HEK293 (cell line): ENCODE measurements around the gene RTF2.
"Not testable (repeated sequence)": the region's sequence is repeated elsewhere in the genome, so short reads cannot be mapped to it uniquely, and the experiment has no call there.

Experiments
- CTCF ChIA-PET: fragments of 350-600 bp; formaldehyde crosslinking; extraction: SDS; loops from one replicate; lab custom pipeline; 2021; ENCODE audit warnings: antibody characterized with exemption; lab: Yijun Ruan, JAX
- POLR2A ChIA-PET: fragments of 300-600 bp; formaldehyde crosslinking; extraction: SDS; loops from one replicate; lab custom pipeline; 2020; ENCODE audit warnings: antibody characterized with exemption, inconsistent platforms; lab: Yijun Ruan, JAX
- H3K27ac ChIP-seq: fragments of 200-500 bp; sonication (Bioruptor generic); 2 replicates; pipeline ENCODE4 v1.5.1; 2014; ENCODE audit warnings: low read depth, low read length, control low read depth, inconsistent platforms; ENCODE audit errors: extremely low read depth
- H3K36me3 ChIP-seq, 2 experiments: fragments of 200-500 bp in 1 of 2; sonication (Bioruptor generic) in 1 of 2; 1 replicate in 1 of 2; 2 replicates in 1 of 2; pipeline ENCODE4 v1.5.1; 2014 to 2017; ENCODE audit warnings: inconsistent platforms in 2 of 2, low read length in 2 of 2; ENCODE audit not compliant: control insufficient read depth in 2 of 2, insufficient read depth in 1 of 2
- H3K4me1 ChIP-seq: fragments of 200-500 bp; sonication (Bioruptor generic); 2 replicates; pipeline ENCODE4 v1.5.1; 2014; ENCODE audit warnings: mild to moderate bottlenecking, low read length, inconsistent platforms; ENCODE audit not compliant: control insufficient read depth, insufficient read depth
- H3K4me3 ChIP-seq: 2 replicates; pipeline ENCODE4 v1.5.1; 2011; ENCODE audit warnings: low read depth, mild to moderate bottlenecking, control low read depth, low read length, moderate library complexity
- H3K9me3 ChIP-seq: fragments of 200-500 bp; sonication (Bioruptor generic); 2 replicates; pipeline ENCODE4 v1.5.1; 2014; ENCODE audit warnings: low read depth, low read length, inconsistent platforms; ENCODE audit not compliant: control insufficient read depth, insufficient read depth
- CTCF ChIP-seq: fragments of 450-650 bp; formaldehyde crosslinking; IDR thresholded peaks from 2 replicates; pipeline ENCODE4 v1.5.1; 2016; ENCODE audit warnings: missing biosample characterization, missing genetic modification characterization
- ELK4 ChIP-seq: IDR thresholded peaks from 2 replicates; pipeline ENCODE4 v1.6.1; 2011; ENCODE audit warnings: mild to moderate bottlenecking, low read depth, low read length, borderline replicate concordance
- GLIS1 ChIP-seq: fragments of 450-650 bp; formaldehyde crosslinking; IDR thresholded peaks from 2 replicates; pipeline ENCODE4 v1.5.1; 2016; ENCODE audit warnings: missing biosample characterization, missing genetic modification characterization
- KLF1 ChIP-seq: fragments of 450-650 bp; formaldehyde crosslinking; IDR thresholded peaks from 2 replicates; pipeline ENCODE4 v1.5.1; 2016; ENCODE audit warnings: missing biosample characterization, missing genetic modification characterization
- SALL2 ChIP-seq: fragments of 450-650 bp; formaldehyde crosslinking; IDR thresholded peaks from 2 replicates; pipeline ENCODE4 v1.5.0; 2017; ENCODE audit warnings: missing biosample characterization, mild to moderate bottlenecking, missing genetic modification characterization, borderline replicate concordance
- SP2 ChIP-seq: fragments of 450-650 bp; formaldehyde crosslinking; IDR thresholded peaks from 2 replicates; pipeline ENCODE4 v1.5.1; 2016; ENCODE audit warnings: missing biosample characterization, missing genetic modification characterization
- TSHZ1 ChIP-seq: fragments of 450-650 bp; formaldehyde crosslinking; IDR thresholded peaks from 2 replicates; pipeline ENCODE4 v1.5.1; 2016; ENCODE audit warnings: missing biosample characterization, missing genetic modification characterization, borderline replicate concordance
- ZNF155 ChIP-seq: fragments of 450-650 bp; formaldehyde crosslinking; IDR thresholded peaks from 2 replicates; pipeline ENCODE4 v1.5.1; 2016; ENCODE audit warnings: missing biosample characterization, missing genetic modification characterization
- ZNF174 ChIP-seq: fragments of 450-650 bp; formaldehyde crosslinking; IDR thresholded peaks from 2 replicates; pipeline ENCODE4 v1.5.0; 2017; ENCODE audit warnings: missing biosample characterization, mild to moderate bottlenecking, missing genetic modification characterization
- ZNF223 ChIP-seq: fragments of 450-650 bp; formaldehyde crosslinking; IDR thresholded peaks from 2 replicates; pipeline ENCODE4 v1.5.1; 2016; ENCODE audit warnings: missing biosample characterization, missing genetic modification characterization
- ZNF239 ChIP-seq: fragments of 450-650 bp; formaldehyde crosslinking; IDR thresholded peaks from 2 replicates; pipeline ENCODE4 v1.5.1; 2016; ENCODE audit warnings: missing biosample characterization, missing genetic modification characterization
- ZNF423 ChIP-seq: fragments of 450-650 bp; formaldehyde crosslinking; IDR thresholded peaks from 2 replicates; pipeline ENCODE4 v1.5.1; 2016; ENCODE audit warnings: missing biosample characterization, missing genetic modification characterization
- ZNF510 ChIP-seq: fragments of 450-650 bp; formaldehyde crosslinking; IDR thresholded peaks from 2 replicates; pipeline ENCODE4 v1.5.1; 2018; ENCODE audit warnings: mild to moderate bottlenecking, missing genetic modification characterization, missing biosample characterization; ENCODE audit not compliant: insufficient replicate concordance
- ZNF555 ChIP-seq: fragments of 450-650 bp; formaldehyde crosslinking; conservative IDR thresholded peaks from 2 replicates; pipeline ENCODE4 v1.5.1; 2017; ENCODE audit warnings: missing biosample characterization, mild to moderate bottlenecking, missing genetic modification characterization, inconsistent platforms
- ZNF658 ChIP-seq: fragments of 450-650 bp; formaldehyde crosslinking; IDR thresholded peaks from 2 replicates; pipeline ENCODE4; 2016; ENCODE audit warnings: missing biosample characterization, missing genetic modification characterization
- ZNF670 ChIP-seq: fragments of 450-650 bp; formaldehyde crosslinking; IDR thresholded peaks from 2 replicates; pipeline ENCODE4 v1.5.1; 2016; ENCODE audit warnings: missing biosample characterization, missing genetic modification characterization, low read depth
- TF ChIP-seq, protein P1 (sequence below): fragments of 450-650 bp; formaldehyde crosslinking; IDR thresholded peaks from 2 replicates; pipeline ENCODE4 v1.5.1; 2016; ENCODE audit warnings: missing biosample characterization, missing genetic modification characterization
- TF ChIP-seq, protein P2 (sequence below): fragments of 450-650 bp; formaldehyde crosslinking; IDR thresholded peaks from 2 replicates; pipeline ENCODE4 v1.5.1; 2016; ENCODE audit warnings: missing biosample characterization, missing genetic modification characterization
- TF ChIP-seq, protein P3 (sequence below): fragments of 450-650 bp; formaldehyde crosslinking; IDR thresholded peaks from 2 replicates; pipeline ENCODE4 v1.5.1; 2016; ENCODE audit warnings: missing biosample characterization, missing genetic modification characterization

RTF2 gene

DNA sequence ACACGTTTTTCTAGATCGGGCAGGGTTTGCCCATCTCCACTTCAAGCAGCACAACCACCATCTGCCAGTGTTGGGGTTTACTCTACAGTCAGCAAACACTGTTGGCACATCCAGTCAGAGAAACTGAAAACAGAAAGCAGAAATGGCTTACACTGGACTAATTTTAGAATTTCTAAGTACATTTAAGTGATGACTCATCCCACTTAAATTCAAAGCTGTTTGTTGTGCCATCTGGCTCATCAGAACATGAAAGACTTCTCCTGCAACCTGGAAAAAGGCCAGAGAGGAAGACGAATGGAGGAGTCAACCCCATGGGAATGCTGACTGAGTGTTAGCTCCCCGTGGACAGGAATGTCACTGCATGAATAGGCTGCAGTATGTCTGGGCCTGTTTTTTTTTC is 86.4 kb downstream of the RTF2 start (continued):
- peak; percentile 78; the same call in 1 of the 2 replicates for TF ChIP-seq TSHZ1 (tag by site-specific recombination)
- TF ChIP-seq ZNF555 (tag by site-specific recombination) = no peak
- no peak for TF ChIP-seq ZNF510 (tag by site-specific recombination)
- no peak for TF ChIP-seq SP2
- no peak for TF ChIP-seq CTCF (tag by site-specific recombination)
- no peak for TF ChIP-seq SALL2 (tag by site-specific recombination)
- no peak for TF ChIP-seq ZNF223 (tag by site-specific recombination)
- TF ChIP-seq, protein P1, sequence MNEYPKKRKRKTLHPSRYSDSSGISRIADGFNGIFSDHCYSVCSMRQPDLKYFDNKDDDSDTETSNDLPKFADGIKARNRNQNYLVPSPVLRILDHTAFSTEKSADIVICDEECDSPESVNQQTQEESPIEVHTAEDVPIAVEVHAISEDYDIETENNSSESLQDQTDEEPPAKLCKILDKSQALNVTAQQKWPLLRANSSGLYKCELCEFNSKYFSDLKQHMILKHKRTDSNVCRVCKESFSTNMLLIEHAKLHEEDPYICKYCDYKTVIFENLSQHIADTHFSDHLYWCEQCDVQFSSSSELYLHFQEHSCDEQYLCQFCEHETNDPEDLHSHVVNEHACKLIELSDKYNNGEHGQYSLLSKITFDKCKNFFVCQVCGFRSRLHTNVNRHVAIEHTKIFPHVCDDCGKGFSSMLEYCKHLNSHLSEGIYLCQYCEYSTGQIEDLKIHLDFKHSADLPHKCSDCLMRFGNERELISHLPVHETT (tag by site-specific recombination) = peak; percentile 67; the same call in 1 of the 2 replicates
- 0 out of 2 replicates have a peak, but pooled peaks have one; percentile 13 for TF ChIP-seq KLF1 (tag by site-specific recombination)
- TF ChIP-seq ZNF670 (tag by site-specific recombination) = no peak
- TF ChIP-seq ZNF155 (tag by site-specific recombination) = no peak

- no peaks in the 10 kb centered on the region for H3K36me3 ChIP-seq
- TF ChIP-seq ZNF174 (tag by site-specific recombination) (no peak), ZNF239 (tag by site-specific recombination) (no peak), ELK4 (no peak), ZNF555 (tag by site-specific recombination) (no peak), ZNF423 (tag by site-specific recombination) (no peak), ZNF658 (tag by site-specific recombination) (no peak), GLIS1 (tag by site-specific recombination) (no peak)
- TF ChIP-seq, protein P2, sequence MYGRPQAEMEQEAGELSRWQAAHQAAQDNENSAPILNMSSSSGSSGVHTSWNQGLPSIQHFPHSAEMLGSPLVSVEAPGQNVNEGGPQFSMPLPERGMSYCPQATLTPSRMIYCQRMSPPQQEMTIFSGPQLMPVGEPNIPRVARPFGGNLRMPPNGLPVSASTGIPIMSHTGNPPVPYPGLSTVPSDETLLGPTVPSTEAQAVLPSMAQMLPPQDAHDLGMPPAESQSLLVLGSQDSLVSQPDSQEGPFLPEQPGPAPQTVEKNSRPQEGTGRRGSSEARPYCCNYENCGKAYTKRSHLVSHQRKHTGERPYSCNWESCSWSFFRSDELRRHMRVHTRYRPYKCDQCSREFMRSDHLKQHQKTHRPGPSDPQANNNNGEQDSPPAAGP (tag by site-specific recombination) = no peak
- TF ChIP-seq, protein P3, sequence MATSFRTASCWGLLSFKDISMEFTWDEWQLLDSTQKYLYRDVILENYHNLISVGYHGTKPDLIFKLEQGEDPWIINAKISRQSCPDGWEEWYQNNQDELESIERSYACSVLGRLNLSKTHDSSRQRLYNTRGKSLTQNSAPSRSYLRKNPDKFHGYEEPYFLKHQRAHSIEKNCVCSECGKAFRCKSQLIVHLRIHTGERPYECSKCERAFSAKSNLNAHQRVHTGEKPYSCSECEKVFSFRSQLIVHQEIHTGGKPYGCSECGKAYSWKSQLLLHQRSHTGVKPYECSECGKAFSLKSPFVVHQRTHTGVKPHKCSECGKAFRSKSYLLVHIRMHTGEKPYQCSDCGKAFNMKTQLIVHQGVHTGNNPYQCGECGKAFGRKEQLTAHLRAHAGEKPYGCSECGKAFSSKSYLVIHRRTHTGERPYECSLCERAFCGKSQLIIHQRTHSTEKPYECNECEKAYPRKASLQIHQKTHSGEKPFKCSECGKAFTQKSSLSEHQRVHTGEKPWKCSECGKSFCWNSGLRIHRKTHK (tag by site-specific recombination) = no peak
- H3K4me1 ChIP-seq = peaks cover 7% of the 10 kb centered on the region; the same call in 1 of the 2 replicates
- H3K9me3 ChIP-seq = no peaks in the 10 kb centered on the region
- CTCF ChIA-PET = interaction anchor here (1.4 to 1.7 kb wide), 2 partner anchors 8 to 19 kb away, joined by 4 to 11 read pairs; no protein-coding TSS in a partner anchor
- H3K4me3 ChIP-seq = no peak overlapping the region
- H3K27ac ChIP-seq = no peak overlapping the region
- POLR2A ChIA-PET = no interaction called here
Measured at GRCh38 chr20:56558968-56559367, 90.5 kb downstream of the RTF2 start.

DNA sequence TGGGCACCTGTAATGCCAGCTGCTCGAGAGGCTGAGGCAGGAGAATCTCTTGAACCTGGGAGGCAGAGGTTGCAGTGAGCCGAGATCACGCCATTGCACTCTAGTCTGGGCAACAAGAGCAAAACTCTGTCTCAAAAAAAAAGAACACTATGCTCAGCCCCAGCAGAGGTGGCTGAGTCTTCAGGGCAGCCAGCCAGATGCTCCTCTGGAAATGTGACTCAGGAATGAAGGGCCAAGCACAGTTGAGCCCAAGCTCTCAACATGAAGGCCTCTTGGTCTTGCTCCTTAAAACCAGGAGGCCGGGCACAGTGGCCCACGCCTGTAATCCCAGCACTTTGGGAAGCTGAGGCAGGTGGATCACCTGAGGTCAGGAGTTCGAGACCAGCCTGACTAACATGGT is 96.1 kb downstream of the RTF2 start:
- CTCF ChIA-PET = interaction anchor here (2.3 kb wide), 1 partner anchor 14 kb away, joined by 11 read pairs; no protein-coding TSS in a partner anchor
- H3K27ac ChIP-seq, H3K4me3 ChIP-seq, POLR2A ChIA-PET, H3K4me1 ChIP-seq, H3K9me3 ChIP-seq, H3K36me3 ChIP-seq: not testable (repeated sequence)
